AG10803 (cell line): Measurements from ENCODE around the gene PLCXD1.

ENCODE experiments used
- DNase-seq: peaks from one replicate; pipeline ENCODE4 v3.0.0; 2010; ENCODE audit warnings: low read depth
- H3K4me3 ChIP-seq: 2 replicates; pipeline ENCODE4 v1.5.1; 2011; ENCODE audit warnings: mild to moderate bottlenecking, low read length, control low read depth
- TF ChIP-seq, protein P1 (sequence below): conservative IDR thresholded peaks from 2 replicates; pipeline ENCODE4 v1.5.1; 2011; ENCODE audit warnings: mild to moderate bottlenecking, low read length, control low read depth, inconsistent platforms

The PLCXD1 gene

DNA sequence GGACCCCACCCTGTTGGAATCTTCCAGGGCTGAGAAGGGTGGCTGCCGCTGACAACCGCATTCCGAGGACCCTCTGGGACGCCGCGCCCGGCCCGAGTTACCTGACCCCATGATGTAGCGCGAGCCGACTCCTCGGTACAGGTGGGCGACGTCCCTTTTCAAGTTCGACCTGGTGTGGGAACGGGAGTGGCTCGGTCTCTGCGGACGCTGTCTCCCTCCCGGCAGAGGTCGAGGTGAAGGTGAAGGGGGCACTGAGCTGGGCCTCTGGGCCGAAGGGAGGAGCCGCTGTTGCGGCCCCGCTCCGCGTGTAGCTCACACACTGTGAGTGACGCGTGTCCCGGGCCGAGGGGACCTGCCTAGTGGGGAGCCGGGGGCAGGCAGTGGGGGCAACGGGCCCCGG, 32.9 kb downstream of the PLCXD1 start:
- TF ChIP-seq, protein P1, sequence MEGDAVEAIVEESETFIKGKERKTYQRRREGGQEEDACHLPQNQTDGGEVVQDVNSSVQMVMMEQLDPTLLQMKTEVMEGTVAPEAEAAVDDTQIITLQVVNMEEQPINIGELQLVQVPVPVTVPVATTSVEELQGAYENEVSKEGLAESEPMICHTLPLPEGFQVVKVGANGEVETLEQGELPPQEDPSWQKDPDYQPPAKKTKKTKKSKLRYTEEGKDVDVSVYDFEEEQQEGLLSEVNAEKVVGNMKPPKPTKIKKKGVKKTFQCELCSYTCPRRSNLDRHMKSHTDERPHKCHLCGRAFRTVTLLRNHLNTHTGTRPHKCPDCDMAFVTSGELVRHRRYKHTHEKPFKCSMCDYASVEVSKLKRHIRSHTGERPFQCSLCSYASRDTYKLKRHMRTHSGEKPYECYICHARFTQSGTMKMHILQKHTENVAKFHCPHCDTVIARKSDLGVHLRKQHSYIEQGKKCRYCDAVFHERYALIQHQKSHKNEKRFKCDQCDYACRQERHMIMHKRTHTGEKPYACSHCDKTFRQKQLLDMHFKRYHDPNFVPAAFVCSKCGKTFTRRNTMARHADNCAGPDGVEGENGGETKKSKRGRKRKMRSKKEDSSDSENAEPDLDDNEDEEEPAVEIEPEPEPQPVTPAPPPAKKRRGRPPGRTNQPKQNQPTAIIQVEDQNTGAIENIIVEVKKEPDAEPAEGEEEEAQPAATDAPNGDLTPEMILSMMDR = no peak
- DNase-seq = no peak
- no peak overlapping the region for H3K4me3 ChIP-seq

DNA sequence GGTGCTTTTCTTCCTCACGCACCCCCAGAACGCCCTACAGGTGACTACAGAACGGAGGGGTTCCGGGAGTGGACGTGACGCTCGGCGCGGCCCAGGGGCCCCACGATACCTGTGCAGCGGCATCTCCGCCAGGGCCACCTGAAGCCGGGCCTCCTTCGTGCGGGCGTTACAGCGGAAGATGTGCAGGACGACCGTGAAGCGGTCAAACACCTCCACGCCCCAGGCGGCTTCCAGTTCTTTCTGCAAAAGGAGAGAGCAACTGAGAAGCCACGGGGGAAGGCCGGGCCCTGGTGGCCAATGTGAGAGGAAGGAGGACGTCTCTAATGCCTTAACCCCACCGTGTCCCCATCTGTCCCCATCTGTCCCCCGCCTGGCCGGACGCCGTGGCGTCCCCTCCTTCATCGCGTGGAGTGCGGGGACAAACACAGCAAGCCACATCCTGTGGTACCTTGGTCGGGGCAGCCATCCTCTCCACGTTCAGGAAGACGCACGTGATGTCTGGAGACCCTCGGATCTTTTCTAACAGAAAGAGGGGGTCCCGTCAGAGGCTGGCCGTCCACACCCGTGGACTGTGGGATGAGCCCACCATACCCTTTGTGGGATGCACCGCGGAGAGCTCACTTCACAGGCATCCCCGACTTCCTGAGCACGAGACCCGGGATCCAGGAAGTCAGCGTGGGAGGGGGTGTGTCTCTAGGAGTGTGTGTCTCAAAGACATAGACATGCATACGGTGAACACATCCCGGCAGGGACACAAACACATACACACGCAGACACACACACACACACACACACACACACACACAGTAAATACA, 33.8 kb downstream of the PLCXD1 start:
- TF ChIP-seq, protein P1 = no peak
- no peak for DNase-seq
- no peak overlapping the region for H3K4me3 ChIP-seq

DNA sequence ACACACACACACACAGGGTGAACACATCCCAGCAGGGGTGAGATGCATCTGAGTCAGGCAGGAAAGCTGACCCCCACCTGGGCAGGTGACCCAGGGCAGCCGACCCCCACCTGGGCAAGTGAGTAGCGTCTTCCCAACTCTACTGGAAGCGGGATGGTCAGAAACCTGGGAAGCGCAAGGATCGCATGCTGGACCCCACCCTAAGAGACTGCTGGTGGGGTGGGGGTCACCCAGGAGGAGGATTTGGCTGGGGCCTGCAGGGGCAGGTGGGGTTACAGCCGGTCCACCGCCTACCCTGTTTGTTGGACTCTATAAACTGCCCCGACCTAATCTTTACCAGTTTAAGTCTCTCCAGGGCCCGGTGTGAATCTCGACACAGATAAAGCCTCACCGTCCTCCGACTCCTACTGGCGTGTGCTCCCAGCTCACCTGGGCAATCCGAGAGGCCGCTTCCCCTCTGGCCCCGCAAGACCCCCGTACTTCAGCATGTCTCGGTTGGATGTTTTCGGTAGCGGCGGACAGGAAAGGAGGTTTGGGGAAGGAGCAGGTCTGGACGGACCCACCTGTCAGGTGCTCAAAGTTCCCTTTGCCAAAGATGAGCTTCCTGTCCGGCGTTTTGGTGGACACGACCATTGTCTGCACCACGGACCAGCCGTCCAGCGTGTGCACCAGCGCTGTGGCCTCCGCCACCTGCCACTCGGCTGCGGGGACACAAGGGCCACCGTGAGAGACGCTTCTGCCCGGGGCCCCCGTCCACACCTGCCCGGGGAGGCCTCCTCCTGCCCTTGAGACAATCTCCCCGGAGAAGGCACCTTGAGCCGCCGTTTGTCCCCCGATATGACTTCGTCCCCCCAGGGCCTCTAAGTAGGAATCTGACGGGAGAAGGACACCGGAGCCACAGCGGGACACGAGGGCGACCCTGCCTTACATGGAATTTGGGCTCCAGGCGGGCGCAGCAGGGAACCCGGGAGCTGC, 35.5 kb downstream of the PLCXD1 start:
- TF ChIP-seq, protein P1 = no peak
- H3K4me3 ChIP-seq = no peak overlapping the region
- no peak for DNase-seq

DNA sequence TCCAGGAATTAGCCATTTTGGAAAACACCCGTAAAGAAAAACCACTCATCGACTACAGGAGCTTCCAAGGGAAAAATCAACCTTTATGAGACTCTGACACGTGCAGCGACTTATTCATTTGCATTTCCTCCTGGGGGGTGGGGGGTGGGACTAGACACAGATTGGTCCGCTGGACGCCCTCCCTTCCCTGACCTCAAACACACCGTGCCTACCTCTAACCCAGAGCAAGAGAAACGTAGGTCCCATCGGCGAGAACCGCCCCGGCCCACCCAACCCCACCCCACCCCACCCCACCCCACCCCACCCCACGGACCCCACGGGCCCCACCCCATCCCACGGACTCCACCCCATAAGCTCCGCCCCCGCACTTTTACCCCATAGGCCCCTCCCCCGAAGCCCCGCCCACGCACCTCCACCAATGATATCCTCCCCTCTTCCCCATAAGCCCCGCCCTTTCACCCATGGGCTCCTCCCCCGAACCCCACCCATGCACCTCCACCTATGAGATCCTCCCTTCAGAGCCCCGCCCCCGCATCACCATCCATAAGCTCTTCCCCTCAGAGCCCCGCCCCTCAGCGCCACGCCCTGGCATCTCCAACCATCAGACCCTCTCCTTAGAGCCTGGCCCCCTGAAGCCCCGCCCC, 36.4 kb downstream of the PLCXD1 start:
- TF ChIP-seq, protein P1 = no peak
- DNase-seq = no peak
- H3K4me3 ChIP-seq = peak overlapping the region; percentile 74

DNA sequence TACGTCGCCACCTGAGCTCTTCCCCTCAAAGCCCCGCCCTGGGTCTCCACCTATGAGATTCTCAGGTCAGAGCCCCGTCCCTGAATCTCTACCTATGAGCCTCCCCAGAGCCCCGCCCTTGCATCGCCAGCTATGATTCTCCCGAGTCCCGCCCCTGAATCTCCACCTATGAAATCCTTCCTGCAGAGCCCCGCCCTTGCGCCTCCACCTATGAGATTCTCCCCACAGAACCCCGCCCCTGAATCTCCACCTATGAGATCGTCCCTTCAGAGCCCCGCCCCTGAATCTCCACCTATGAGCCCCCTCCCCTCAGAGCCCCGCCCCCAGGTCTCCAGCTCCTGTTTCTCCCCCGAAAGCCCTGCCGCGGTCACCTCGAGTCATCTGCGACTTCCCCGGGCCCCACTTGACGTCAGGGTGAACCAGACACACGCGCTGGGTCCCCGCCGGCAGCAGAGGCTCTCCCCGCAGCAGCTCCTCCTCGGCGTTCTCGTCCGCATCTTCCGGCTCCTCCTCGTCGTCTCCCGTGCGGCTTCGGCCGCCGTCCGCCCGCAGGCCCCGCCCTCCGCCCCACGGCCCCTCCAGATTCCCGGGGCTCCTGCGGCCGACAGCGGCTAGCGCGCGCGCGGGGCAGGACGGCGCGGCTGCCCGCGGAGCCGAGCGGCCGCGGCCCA, 37.0 kb downstream of the PLCXD1 start:
- TF ChIP-seq, protein P1 = no peak
- H3K4me3 ChIP-seq = peak overlapping the region; percentile 82
- peak; percentile 98 for DNase-seq

DNA sequence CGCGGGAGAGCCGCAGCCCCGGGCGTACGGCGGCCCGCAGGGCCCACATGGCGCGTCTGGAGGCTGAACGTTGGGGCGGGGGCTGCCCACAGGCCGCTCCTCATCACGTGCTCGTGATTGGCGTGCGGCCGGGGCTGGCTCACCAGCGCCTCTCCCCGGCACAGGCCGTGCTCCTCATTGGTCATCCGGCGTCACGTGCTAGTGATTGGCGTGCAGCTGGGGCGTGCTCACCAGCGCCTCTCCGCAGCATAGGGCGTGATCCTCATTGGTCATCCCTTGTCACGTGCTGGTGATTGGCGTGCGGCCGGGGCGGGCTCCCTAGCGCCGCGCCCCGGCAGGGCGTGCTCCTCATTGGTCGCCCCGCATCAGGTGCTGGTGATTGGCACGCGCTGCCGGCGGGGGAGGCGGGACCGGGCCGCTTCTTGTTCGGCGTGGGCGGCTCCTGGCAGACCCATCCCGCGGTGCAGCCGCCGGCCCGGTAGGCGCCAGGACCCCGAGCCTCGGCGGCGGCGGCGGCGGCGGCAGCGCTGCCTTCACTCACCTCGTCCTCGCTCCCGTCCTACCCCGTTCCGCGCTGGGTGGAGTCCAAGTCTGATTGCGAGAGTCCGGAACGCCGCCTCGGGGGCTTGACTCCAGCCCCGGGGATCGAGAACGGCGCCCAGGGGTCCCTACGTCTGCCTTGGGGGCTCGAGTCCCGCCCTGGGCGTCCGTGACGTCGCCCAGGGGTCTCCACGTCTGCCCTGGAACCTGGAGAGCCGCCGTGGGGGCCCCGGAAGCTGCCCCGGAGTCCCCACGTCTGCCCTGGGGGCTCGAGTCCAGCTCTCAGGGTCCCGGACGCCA, 37.8 kb downstream of the PLCXD1 start, which contains the start of gene GTPBP6:
Gene GTPBP6, minus strand, starts transcription at position 58 of the 840 bp plus-strand sequence. Its CDS starts 9 bp downstream, at position 49.
- peak; percentile 100 for DNase-seq
- H3K4me3 ChIP-seq = peak within 1 kb of the TSS; percentile 90
- TF ChIP-seq, protein P1 = peak; percentile 23
